H9 (cell line): Measurements from ENCODE around the gene PDE3B. TPM values are rescaled to one million over a fixed set of nuclear protein-coding genes. Genes with fewer than 3 reads are reported as not detected.

Experiments used
- DNase-seq: peaks from one replicate; pipeline ENCODE4 v3.0.0-alpha.2; 2017
- H2AFZ ChIP-seq: one replicate; pipeline ENCODE4 v1.6.1; 2013; ENCODE audit warnings: mild to moderate bottlenecking, low read length, control low read depth, moderate library complexity
- H2AK5ac ChIP-seq: 2 replicates; pipeline ENCODE4 v1.6.1; 2013; ENCODE audit warnings: low read length, control low read depth, mixed read lengths; ENCODE audit not compliant: insufficient read length
- H2BK120ac ChIP-seq: one replicate; pipeline ENCODE4 v1.6.1; 2013; ENCODE audit warnings: low read depth, mild to moderate bottlenecking, low read length, control low read depth, inconsistent platforms; ENCODE audit not compliant: poor library complexity, severe bottlenecking
- H2BK12ac ChIP-seq: 2 replicates; pipeline ENCODE4 v1.6.1; 2013; ENCODE audit warnings: low read length, control low read depth, mixed read lengths, low read depth; ENCODE audit not compliant: insufficient read length
- H2BK15ac ChIP-seq: 2 replicates; pipeline ENCODE4 v1.6.1; 2013; ENCODE audit warnings: low read depth, low read length, control low read depth
- H2BK20ac ChIP-seq: one replicate; pipeline ENCODE4 v1.6.1; 2013; ENCODE audit warnings: low read depth, mild to moderate bottlenecking, low read length, control low read depth, inconsistent platforms; ENCODE audit not compliant: poor library complexity, severe bottlenecking
- H2BK5ac ChIP-seq: 2 replicates; pipeline ENCODE4 v1.6.1; 2013; ENCODE audit warnings: low read length, control low read depth, mixed read lengths; ENCODE audit not compliant: insufficient read length
- H3K14ac ChIP-seq: 2 replicates; pipeline ENCODE4 v1.6.1; 2013; ENCODE audit warnings: low read length, control low read depth; ENCODE audit not compliant: insufficient read depth
- H3K18ac ChIP-seq: 2 replicates; pipeline ENCODE4 v1.6.1; 2013; ENCODE audit warnings: low read depth, mild to moderate bottlenecking, mixed read lengths, low read length, control low read depth; ENCODE audit not compliant: insufficient read length
- H3K23ac ChIP-seq: 2 replicates; pipeline ENCODE4 v1.6.1; 2013; ENCODE audit warnings: low read length, control low read depth, mixed read lengths, low read depth; ENCODE audit not compliant: insufficient read length
- H3K23me2 ChIP-seq: 2 replicates; pipeline ENCODE4 v1.6.1; 2013; ENCODE audit warnings: low read depth, mild to moderate bottlenecking, mixed read lengths, low read length, control low read depth; ENCODE audit not compliant: insufficient read length, poor library complexity, severe bottlenecking
- H3K27ac ChIP-seq: 2 replicates; pipeline ENCODE4 v1.5.1; 2013; ENCODE audit warnings: low read length, control low read depth, mixed read lengths, low read depth; ENCODE audit not compliant: insufficient read length
- H3K27me3 ChIP-seq: 2 replicates; pipeline ENCODE4 v1.6.1; 2013; ENCODE audit warnings: low read length, control low read depth, inconsistent platforms; ENCODE audit not compliant: insufficient read depth
- H3K4ac ChIP-seq: 2 replicates; pipeline ENCODE4 v1.6.1; 2013; ENCODE audit warnings: low read depth, mild to moderate bottlenecking, control low read depth, inconsistent platforms, low read length, moderate library complexity
- H3K4me1 ChIP-seq: 2 replicates; pipeline ENCODE4 v1.6.1; 2013; ENCODE audit warnings: low read length, control low read depth, inconsistent platforms; ENCODE audit not compliant: insufficient read depth
- H3K4me2 ChIP-seq: 2 replicates; pipeline ENCODE4 v1.6.1; 2013; ENCODE audit warnings: low read length, control low read depth, mixed read lengths; ENCODE audit not compliant: insufficient read length, insufficient read depth
- H3K56ac ChIP-seq: 2 replicates; pipeline ENCODE4 v1.6.1; 2013; ENCODE audit warnings: low read depth, mild to moderate bottlenecking, mixed read lengths, low read length, control low read depth; ENCODE audit not compliant: insufficient read length
- H3K79me1 ChIP-seq: 2 replicates; pipeline ENCODE4 v1.6.1; 2013; ENCODE audit warnings: low read depth, mild to moderate bottlenecking, moderate library complexity, low read length, control low read depth, inconsistent platforms; ENCODE audit not compliant: insufficient read depth, poor library complexity, severe bottlenecking
- H3K79me2 ChIP-seq: 2 replicates; pipeline ENCODE4 v1.6.1; 2013; ENCODE audit warnings: low read length, control low read depth, inconsistent platforms; ENCODE audit not compliant: insufficient read depth
- H3K9ac ChIP-seq: 2 replicates; pipeline ENCODE4 v1.6.1; 2013; ENCODE audit warnings: low read length, control low read depth, mixed read lengths; ENCODE audit not compliant: insufficient read length; ENCODE audit errors: extremely low read depth
- H3K9me3 ChIP-seq: one replicate; pipeline ENCODE4 v1.6.1; 2013; ENCODE audit warnings: low read depth, low read length, inconsistent platforms; ENCODE audit not compliant: control insufficient read depth
- H3T11ph ChIP-seq: one replicate; pipeline ENCODE4 v1.6.1; 2013; ENCODE audit warnings: mild to moderate bottlenecking, low read length, control low read depth, inconsistent platforms
- H4K20me1 ChIP-seq: one replicate; pipeline ENCODE4 v1.6.1; 2013; ENCODE audit not compliant: control insufficient read depth, insufficient read length, insufficient read depth
- H4K5ac ChIP-seq: 2 replicates; pipeline ENCODE4 v1.6.1; 2013; ENCODE audit warnings: low read depth, mild to moderate bottlenecking, mixed read lengths, low read length, control low read depth; ENCODE audit not compliant: insufficient read length
- H4K8ac ChIP-seq: replicated peaks from 2 replicates; pipeline ENCODE4 v1.6.1; 2013; ENCODE audit warnings: low read length, control low read depth, mixed read lengths, low read depth; ENCODE audit not compliant: insufficient read length
- H4K91ac ChIP-seq: 2 replicates; pipeline ENCODE4 v1.6.1; 2013; ENCODE audit warnings: low read depth, mild to moderate bottlenecking, moderate library complexity, mixed read lengths, low read length, control low read depth; ENCODE audit not compliant: insufficient read length
- H3K27ac Mint-ChIP-seq, 3 experiments: 2 replicates in 2 of 3; 3 replicates in 1 of 3; pipeline ENCODE4 v1.8.0; 2020 to 2021; ENCODE audit warnings: mixed read lengths in 3 of 3, mild to moderate bottlenecking in 1 of 3, moderate library complexity in 1 of 3
- H3K27me3 Mint-ChIP-seq: 2 replicates; pipeline ENCODE4 v1.8.0; 2021; ENCODE audit warnings: low read depth, mild to moderate bottlenecking, moderate library complexity, mixed read lengths
- H3K36me3 Mint-ChIP-seq, 3 experiments: 2 replicates in 2 of 3; 3 replicates in 1 of 3; pipeline ENCODE4 v1.8.0; 2020 to 2021; ENCODE audit warnings: low read depth in 3 of 3, mixed read lengths in 3 of 3; ENCODE audit not compliant: insufficient read depth in 1 of 3
- H3K4me1 Mint-ChIP-seq, 2 experiments: 2 replicates each; pipeline ENCODE4 v1.8.0; 2020; ENCODE audit warnings: mixed read lengths in 2 of 2
- H3K4me3 Mint-ChIP-seq, 2 experiments: 2 replicates in 1 of 2; 3 replicates in 1 of 2; pipeline ENCODE4 v1.8.0; 2020 to 2021; ENCODE audit warnings: mild to moderate bottlenecking in 2 of 2, mixed read lengths in 2 of 2, moderate library complexity in 1 of 2
- H3K9me3 Mint-ChIP-seq, 2 experiments: 2 replicates in 1 of 2; 3 replicates in 1 of 2; pipeline ENCODE4 v1.8.0; 2020; ENCODE audit warnings: mild to moderate bottlenecking in 2 of 2, mixed read lengths in 2 of 2, moderate library complexity in 1 of 2
- CTCF ChIP-seq: fragments of 200-600 bp; sonication (generic); conservative IDR thresholded peaks from 3 replicates; pipeline ENCODE4 v1.8.0; 2021; ENCODE audit warnings: antibody characterized with exemption, mild to moderate bottlenecking
- WGBS: extraction: QIAGEN DNeasy Blood & Tissue Kit; methylation state at CpG from one replicate; pipeline ENCODE4 v1.1.7; 2013; ENCODE audit warnings: missing lambda C conversion rate, low lambda C conversion rate, mixed read lengths; ENCODE audit not compliant: insufficient read length; ENCODE audit errors: extremely low coverage; 5-methylcytosine and 5-hydroxymethylcytosine counted together
- total RNA-seq: library from RNA; stranded (reverse); gene quantifications from 2 replicates; pipeline ENCODE4 v1.2.1, GENCODE V29; 2021

The PDE3B gene
- total RNA-seq, 1 experiment from 2014 or later, result 6.6 TPM

- Histone ChIP-seq H4K20me1 (no peaks in the 10 kb centered on the region), H3K18ac (no peak overlapping the region), H3K4me1 (no peaks in the 10 kb centered on the region), H2BK5ac (no peak overlapping the region), H2BK12ac (no peak overlapping the region), H3K4me2 (no peak overlapping the region), H3K56ac (no peak overlapping the region), H3K23ac (no peak overlapping the region), H3K9ac (no peak overlapping the region), H4K91ac (no peak overlapping the region), H2AFZ (no peak overlapping the region), H3T11ph (no peak overlapping the region), H2BK120ac (no peak overlapping the region), H3K79me1 (no peaks in the 10 kb centered on the region), H3K27ac (no peak overlapping the region), H3K79me2 (no peaks in the 10 kb centered on the region), H2BK15ac (no peak overlapping the region), H4K8ac (no peak overlapping the region), H3K27me3 (no peaks in the 10 kb centered on the region), H3K9me3 (no peaks in the 10 kb centered on the region), H4K5ac (no peak overlapping the region), H2BK20ac (no peak overlapping the region), H3K14ac (no peak overlapping the region), H3K23me2 (no peaks in the 10 kb centered on the region), H2AK5ac (no peak overlapping the region), H3K4ac (no peak overlapping the region)
- H3K36me3 Mint-ChIP-seq, result peaks cover 10 to 20% (median 11%) of the 10 kb centered on the region in 3 experiments
- no peaks in the 10 kb centered on the region for H3K27me3 Mint-ChIP-seq
- H3K9me3 Mint-ChIP-seq, result peaks cover 18 to 25% of the 10 kb centered on the region in 2 experiments
- H3K4me1 Mint-ChIP-seq, result no peaks in the 10 kb centered on the region
- TF ChIP-seq CTCF, result no peak
- no peak for DNase-seq
- no peak overlapping the region for H3K27ac Mint-ChIP-seq
- WGBS, result no CpG with 5 or more reads among the region's 1 CpG
- H3K4me3 Mint-ChIP-seq, result no peak overlapping the region
Measured at GRCh38 chr11:14702760-14703159, 59.2 kb downstream of the PDE3B start.
